Activated naive CD4-positive, alpha-beta T cell treated with Interleukin-2 at 50 U/mL for 16 hours (primary cell): ENCODE data around the gene PWWP2B.
"Not testable (repeated sequence)": the region's sequence is repeated elsewhere in the genome, so short reads cannot be mapped to it uniquely, and the experiment has no call there.

Experiments
- DNase-seq: peaks from one replicate; pipeline ENCODE4 v3.0.0-alpha.2; 2020

Gene PWWP2B

DNA sequence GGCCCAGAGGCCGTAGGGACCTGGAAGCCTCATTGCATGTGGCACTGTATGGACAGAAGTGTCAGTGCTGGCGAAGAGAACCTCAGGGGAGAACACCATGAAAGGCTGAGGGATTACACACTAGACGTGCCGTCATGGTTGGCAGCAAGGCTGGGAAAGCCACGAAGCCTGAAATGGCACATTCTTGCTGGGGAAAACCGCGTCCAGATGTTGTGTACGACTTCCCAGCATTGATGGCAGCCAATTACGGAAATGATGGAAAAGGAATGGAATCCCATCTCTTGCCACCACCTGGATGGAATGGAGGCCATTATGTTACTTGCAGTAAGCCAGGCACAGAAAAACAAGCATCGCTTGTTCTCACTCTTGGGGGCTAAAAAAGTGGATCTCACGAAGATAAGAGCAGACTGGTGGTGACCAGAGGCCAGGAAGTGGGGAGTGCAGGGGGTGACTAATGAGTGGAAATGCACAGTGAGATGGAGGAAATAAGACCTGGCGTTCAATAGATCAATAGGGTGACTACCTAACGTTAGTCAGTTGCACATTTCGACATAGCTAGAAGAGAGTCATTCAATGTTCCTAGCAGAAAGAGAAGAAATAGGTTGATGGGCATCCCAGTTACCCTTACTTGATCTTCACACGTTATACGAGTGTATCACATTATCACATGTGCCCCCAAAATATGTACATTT lies 14.6 kb upstream of the PWWP2B start:
- no peak for DNase-seq

DNA sequence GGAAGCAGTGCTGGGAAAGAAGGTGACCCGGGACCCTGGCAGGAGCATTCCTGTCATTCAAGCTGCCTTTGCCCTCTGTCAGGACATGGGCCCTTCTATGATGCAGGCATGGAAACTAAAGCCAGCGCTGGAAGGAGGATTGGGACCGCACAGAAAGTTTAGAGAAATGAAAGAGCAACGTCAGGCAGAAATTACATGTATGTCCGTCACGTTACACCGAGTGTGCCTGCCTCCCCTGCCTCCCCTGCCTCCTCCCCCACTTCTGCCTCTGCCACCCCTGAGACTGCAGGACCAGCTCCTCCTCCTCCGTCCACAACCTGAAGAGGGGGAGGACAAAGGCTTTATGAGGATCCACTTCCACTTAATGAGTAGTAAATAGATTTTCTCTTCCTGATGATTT lies 13.9 kb upstream of the PWWP2B start:
- DNase-seq = no peak

DNA sequence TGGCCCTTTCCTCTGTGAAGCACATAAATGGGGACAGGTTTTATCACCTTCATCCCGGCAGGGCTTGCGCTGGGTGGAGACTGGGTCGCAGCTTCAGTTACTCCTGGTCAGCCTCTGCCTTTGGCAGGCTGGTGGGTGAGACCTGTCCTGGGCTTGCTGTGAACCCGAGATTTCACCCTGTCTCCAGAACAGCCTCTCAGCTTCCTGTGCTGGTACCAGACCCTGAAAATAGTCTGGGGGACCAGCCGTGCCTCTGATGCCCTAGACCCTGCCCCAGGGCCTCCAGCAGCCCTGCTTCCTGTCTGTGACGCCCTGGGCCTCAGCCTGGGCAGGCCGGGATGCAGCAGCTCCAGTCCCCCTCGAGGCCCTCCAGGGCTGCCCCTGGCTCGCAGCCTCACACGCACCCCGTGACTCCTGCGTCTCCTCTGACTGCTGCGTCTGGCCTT lies 13.2 kb upstream of the PWWP2B start:
- no peak for DNase-seq

DNA sequence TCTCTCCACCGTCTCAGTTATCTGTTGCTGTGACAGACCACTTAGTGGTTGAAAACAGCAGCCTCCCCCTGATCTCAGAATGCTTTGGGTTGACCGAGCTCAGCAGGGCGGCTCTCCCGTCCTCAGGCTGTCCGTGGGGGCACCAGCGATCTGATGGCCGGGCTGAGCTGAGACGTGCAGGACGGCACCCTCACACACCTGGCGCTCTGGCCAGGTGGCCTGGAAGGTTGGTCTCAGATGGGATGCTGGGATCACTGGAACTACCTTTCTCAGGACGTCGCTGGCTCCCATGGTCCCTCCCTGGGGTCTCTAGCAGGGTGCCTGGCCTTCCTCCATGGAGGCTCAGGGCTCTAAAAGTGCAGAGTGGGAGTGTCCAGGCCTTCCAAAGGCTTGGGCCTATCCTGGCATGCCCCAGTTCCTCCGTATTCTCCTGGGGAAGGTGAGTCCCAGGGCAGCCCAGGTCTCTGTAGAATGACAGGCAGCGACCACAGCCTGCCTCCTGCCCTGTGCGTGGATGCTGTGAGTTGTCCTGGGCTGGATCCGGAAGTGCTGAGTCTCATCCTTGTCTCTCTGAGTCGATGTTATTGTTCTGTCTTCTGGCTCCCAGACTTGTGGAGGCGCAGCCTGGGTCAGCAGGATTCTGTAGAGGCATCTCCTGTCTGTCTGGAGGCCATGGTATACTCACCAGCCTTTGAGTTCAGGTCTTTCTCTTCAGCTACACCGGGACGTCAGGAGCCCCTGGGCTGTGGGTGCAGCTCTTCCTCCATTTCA lies 12.2 kb upstream of the PWWP2B start:
- no peak for DNase-seq

DNA sequence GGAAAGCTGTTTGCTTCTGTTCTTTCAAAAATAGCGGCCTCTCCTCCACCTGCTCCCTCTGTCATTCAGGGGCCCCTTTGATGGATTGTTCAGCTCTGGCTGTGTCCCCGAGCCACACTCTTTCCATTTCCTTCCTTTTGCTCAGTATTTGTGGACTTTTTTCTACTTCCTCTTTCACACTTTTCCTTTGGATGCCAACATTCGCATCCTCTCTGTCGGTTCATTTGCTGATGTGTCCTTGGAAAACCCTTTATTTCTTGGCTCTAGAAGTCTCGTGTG lies 11.7 kb upstream of the PWWP2B start:
- DNase-seq = no peak

DNA sequence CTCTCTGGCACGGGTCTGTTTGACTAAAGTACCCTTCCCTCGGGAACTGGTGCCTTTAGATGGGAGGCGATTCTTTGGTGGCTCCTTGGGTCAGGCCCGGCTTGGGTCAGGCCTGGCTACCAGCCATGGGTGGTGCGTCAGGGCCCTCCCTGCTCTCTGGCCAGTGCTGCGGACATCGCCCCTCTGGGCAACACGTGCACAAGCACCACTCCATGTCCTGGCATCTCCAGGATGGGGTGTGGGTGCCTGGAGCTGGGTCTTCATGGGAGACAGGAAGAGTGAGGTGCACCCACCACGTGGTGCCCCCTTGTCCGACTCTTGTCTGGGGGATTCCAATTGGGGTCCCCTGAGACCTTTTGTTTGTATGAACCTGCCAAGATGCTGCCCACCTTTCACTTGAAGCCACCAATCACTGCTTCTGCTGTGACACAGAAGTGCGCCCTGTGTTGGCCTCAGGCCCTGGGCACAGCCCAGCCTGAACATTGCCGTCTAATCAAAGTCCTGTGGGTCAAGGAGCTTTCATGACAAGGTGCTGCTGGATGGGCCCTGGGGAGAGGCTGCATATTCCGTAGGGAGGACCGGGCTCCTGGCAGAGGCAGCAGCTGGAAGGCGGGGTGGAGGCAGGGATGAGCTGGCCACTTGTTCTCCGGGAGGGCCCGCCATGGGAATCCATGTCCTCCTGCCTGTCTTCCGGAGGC lies 11.1 kb upstream of the PWWP2B start:
- DNase-seq = no peak

DNA sequence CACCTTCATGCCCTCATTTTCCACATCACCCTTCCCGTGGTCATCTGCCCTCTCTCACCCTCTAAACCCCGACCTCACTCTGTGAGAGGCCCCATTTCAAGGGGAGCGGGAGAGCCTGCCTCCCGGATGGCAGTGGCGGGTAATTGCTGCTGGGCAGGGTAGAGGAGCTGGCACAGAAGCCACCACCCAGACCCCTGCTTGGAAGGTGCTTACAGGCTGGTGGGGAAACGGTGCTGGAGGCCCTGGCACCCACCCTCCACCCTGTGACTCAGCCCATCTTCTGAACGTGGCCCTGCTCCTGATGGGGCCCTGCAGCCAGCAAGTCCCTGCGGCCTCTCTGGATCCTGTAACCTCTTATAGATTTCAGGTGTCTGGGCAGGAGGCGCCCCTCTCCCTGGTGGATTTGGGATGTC lies 10.6 kb upstream of the PWWP2B start:
- DNase-seq = no peak

DNA sequence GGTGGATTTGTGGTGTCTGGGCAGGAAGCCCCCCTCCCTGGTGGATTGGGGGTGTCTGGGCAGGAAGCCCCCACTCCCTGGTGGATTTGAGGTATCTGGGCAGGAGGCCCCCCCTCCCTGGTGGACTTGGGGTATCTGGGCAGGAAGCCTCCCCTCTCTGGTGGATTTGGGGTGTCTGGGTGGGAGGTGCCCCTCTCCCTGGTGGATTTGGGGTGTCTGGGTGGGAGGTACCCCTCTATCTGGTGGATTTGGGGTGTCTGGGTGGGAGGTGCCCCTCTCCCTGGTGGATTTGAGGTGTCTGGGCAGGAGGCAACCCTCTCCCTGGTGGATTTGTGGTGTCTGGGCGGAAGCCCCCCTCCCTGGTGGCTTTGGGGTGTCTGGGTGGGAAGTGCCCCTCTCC lies 10.1 kb upstream of the PWWP2B start:
- DNase-seq = not testable (repeated sequence)

DNA sequence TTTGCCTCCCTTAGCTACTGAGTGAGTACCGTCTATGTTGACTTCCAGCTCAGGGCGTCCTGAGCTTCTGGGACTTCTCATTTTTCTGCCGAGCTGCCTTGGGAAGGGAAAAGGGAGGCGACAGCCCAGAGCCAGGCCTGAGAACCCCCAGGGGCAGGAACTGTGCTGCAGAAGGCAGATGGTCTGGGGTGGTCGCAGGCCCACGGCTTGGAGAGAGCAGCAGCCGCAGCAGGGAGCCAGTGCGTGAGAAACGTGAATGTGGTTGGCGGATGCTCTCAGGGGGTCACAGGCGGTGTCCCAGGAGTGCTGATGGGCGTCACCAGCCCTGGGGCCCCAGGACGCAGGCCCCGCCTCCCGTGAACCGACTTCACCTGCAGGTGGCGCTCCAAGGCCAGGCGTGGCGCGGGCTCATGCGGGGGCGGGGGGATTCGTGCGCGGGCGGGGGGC lies 9.2 kb upstream of the PWWP2B start:
- DNase-seq = peak; percentile 71

DNA sequence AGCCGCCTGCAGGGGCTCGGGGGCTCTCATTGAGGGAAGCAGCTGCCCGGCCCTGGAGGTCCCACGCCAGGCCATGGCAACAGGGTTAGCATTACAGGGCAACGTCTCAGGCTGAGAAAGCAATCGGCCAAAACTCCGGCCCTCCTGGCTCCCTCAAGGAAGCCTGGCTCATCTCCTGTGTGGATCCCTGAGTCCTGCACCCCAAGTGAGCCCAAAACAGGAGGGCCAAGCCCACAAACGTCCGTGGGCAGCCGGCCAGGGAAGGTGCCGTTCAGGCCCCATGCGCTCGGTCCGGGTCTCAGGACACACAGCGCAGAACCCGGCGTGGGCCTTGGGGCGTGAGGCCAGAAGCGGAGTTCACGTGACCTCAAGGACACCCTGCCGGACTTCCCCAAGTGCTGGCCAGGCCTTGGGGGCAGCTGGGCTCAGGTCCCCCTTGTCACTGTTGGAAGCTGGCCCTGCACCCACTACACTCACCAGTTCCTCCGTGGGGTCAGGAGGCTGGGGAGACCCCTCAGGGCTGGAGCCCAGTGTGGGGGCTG lies 8.0 kb upstream of the PWWP2B start:
- no peak for DNase-seq

DNA sequence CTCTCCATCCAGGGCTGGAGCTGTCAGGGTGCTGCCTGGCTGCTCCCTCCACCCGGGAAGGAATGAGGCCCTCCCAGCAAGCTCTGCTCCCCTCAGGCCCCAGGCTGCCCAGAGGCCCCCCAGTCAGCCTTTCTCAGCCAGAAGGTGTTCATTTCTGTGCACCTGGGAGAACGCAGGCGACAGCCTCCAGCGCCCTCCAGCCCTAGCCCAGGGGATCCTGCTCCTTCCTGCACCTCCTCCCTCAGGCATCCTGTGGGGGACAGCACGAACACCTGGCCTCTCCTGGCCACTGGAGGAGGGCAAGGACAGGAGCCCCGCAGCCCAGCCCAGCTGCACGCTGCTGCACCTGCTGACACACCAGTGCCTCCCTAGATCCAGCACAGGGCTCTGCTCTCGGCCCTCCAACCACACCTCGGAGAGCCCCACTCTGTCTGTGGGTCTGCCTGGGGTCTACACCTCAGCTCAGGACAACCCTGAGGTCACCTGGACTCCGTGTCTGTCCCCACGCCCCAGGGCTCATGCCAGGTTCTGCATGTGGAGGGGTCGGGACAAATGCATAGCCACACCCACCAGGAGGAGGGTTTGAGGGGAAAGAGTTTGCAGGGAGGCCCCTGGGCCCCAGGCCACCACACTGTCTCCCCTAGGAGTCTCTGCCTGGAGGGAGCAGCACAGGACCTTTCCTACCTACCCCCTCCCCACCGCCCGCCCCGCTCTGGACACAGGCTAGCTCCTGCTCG lies 7.4 kb upstream of the PWWP2B start:
- DNase-seq = no peak

DNA sequence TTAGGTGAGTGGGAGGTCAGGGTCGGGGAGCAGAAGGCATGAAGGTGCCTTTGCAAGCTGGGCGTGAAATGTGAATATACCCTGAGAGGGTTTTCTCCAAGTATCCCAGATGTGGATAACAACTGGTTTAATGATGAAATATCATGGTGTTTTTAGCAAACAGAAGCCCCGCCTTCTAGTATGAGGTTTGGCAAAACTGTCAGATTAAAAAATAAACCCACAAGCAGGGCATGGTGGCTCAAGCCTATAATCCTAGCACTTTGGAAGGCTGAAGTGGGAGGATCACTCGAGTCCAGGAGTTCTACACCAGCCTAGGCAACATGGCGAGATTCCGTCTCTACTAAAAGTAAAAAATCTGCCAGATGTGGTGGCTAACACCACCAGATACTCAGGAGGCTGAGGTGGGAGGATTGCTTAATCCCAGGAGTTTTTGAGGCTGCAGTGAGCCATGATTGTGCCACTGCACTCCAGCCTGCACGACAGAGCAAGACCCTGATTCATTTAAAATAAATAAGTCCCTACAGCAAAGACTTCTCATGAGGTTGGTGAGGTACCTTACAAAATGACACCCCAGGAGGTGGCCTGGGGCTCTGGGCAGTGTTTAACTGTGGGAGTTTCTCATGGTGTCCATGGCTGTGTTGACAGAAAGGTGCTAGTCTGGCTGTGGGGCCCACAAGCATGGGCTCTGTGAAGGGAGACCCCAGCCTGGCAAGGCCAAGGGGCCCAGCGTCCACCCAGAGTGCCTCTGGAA lies 6.7 kb upstream of the PWWP2B start:
- no peak for DNase-seq

DNA sequence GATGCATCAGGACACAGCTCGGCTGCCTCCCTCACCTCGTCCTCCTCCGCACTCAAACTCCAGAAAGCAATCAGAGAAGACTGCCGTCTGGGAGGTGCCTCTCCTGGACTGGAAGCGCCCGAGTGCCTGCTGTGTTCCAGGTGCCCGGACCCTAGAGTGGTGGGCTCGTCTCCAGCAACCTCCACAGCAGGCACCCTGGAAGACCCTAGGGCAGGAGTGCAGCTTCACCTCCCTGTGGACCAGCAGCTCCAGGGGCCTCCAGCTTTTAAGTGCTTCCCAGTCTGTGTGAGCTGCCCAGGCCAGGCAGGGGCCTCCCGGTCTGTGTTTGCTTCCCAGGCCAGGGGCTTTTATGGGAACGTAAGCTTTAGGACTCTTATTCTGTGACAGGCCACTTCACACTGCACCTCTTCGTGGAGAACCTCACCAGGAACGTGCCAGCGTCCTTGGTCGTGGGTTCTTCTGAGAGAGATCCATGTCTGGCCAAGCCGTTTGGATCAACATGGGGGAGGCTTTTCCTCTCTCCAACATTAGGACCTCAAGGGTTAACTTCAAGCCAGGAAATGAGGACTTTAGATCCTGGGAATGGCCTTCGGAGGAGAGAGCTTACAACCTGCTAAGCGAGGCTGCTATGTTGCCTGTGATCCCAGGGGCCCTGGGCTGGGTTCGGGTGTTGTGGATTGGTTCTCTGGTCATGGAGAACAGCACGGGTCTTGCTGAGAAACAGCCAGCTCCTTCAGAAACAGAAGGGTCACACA lies 5.9 kb upstream of the PWWP2B start:
- DNase-seq = no peak

DNA sequence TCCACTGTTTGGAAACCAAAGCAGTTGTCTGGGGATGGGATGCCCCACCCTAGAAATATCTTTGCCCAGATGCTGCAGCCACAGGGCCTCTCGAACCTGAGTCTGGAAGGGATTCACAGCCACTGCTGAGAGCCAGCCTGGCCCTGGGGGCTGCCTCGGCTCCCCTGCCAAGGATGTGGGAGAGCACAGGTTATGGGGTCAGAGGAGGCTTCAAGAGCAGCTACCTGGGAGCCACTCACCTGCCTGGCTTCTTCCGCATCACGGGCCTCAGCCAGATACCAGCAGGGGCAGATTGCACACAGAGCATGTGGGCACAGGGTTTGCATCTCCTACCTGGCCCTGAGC lies 5.4 kb upstream of the PWWP2B start:
- DNase-seq = no peak

DNA sequence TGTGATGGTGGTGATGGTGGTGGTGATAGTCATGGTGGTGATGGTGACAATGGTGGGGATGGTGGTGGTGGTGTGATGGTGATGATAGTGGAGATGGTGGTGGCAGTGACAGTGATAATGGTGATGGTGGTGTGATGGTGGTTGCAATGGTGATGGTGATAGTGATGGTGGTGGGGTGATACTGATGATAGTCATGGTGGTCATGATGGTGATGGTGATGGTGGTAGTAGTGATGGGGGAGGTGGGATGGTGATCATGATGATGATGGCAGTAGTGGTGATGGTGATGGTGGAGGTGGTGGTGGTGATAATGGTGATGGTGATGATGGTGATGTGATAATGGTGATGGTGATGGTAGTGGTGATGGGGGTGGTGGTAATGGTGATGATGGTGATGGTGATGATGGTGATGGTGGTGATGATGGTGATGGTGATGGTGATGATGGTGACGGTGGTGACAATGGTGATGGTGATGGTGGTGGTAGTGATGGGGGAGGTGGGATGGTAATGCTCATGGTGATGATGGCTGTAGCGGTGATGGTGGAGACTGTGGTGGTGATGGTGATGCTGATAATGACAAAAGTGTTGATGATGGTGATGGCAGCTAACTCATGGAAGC lies 4.7 kb upstream of the PWWP2B start:
- DNase-seq = no peak

DNA sequence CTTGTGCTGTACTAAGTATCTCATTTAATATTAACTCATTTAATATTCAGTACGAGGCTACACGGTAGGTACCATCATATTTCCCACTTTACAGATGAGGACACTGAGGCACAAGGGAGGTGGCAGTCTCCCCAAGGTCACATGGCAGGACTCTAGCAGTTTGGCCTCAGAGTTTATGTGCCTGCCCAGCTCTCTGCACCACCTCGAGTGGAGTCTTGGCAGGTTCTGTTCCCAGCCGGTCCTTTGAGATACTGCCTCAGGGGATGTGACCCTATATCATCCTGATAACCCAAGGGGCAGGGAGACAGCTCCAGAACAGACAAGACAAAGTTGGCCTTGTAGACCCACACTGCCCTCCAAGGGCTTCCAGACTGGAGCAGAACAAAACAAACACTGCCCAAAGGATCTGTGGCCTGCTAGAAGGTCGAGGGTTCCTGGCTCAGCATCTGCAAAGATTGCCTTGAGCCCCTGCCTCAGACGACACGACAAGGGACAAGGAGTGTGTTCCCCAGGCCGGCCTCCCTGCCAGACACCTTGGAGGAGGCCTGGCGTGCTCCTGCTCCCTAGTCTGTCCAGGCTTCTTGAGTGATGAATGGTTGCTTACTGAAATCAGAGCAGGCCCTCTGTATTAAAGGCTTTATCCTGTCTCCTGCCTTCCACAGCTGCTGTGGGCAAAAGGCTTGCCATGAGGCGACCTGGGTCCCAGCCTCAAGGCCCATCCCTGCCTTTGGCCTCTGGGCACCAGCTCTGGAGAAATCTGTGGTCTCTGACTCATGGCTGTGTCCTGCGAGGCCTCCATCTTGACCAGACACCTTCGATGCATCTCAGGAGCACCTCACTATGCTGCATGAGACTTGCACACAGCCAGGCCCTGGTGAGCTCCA lies 3.9 kb upstream of the PWWP2B start:
- no peak for DNase-seq

DNA sequence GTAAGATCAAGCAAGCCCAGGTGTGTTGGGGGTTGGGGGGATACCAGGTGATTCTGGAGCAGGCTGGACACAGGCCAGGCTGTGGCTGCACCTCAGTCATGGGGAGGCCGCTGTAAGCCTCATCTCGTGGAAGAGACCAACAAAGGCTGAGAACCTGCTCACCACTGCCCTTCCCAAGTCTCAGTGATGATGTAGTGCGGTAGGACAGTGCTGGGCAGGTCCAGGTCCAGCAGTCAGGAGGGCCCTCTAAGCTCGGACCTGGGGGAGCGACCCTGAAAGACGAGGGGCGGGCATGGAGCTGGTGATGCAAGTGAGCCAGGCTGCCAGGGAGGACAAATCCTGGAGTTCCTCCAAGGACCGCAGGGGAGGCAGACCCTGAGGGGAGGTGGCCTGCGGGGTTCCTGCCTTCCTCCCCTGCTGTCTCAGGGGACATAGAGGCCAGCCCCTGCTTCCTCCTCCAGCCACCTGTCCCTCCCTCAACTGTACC lies 3.3 kb upstream of the PWWP2B start:
- DNase-seq = no peak

DNA sequence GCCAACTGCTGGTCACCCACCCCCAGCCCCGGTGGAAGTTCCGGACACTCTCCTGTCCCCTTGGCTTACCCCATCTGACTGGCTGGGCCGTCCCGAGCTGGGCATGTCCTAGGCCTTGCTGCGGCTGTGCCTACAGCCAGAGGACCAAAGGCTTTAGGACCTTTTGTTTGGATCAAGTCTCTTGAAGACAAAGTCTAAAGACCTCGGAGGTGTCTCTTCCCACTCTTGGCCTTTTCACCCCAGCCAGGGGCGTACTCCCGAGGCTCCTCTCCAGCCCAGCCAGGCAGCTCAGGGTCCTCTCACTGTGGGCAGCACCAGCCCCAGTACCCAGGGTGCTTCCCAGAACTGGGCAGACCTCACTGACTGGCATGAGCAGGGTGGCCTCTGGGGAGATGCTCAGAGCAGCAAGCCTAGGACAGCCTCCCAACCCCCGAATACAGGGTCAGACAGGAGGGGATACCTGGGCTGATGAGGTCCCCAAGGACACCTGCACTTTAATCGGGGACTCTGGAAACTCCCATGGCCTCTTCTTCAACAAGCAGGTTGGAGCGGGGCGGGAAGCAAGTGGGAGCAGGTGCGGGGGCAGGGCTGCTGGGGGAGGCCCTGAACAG lies 2.7 kb upstream of the PWWP2B start:
- DNase-seq = no peak

DNA sequence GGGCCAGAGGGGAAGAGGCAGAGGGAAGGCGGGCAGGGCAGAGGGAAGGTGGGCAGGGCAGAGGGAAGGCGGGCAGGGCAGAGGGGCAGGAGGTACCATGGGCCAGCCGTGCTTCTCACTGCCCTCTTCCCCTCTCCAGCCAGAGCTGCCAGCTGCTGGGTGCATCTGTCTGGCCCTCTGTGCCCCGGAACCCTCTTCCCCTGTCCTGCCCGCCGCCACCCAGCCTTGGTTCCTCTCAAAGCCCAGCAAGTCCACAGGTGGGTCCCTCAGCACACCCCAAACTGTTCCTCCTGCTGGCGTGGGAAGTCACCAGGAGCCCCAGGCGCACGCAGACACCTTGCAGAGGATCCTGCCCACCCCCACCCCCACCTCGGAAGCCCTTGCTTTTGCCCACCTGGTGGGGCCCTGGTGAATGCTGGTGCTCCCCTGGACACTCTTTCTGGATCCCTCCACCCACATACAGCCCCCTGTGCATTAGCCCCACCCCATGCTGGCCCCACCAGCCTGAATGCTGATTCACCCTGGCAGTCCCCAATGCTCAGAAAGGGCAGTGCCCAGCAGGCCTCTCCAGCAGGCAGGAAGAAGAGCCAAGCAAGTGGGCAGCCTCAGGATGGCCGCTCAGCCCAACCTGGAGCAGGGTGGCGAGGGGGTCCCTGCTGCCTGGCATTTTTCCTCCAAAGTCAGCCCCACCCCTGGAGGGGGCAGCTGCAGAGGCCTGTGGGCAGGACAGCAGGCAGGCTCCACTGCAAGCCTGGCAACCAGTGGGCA lies 1.9 kb upstream of the PWWP2B start:
- DNase-seq = no peak
